HG03460 (cell line): Measurements from ENCODE around the gene SDC3.
"Not testable (repeated sequence)": the region's sequence is repeated elsewhere in the genome, so short reads cannot be mapped to it uniquely, and the experiment has no call there.

ENCODE experiments used
- ATAC-seq: cut with Tn5 transposase; IDR thresholded peaks from one replicate; pipeline ENCODE4 v1.9.1; 2021; ENCODE audit not compliant: unreplicated experiment

Gene SDC3

GRCh38 chr1:30908696-30909364 is at the start of gene SDC3:
SDC3 (minus strand) TSS chr1:30908758; CDS start chr1:30908586, 172 bp downstream.
- ATAC-seq, result no peak

- no peak for ATAC-seq
These were observed 49.1 kb upstream of the SDC3 start for GRCh38 chr1:30957560-30958222.

GRCh38 chr1:30955448-30956015 is 47.0 kb upstream of the SDC3 start:
- ATAC-seq, result no peak

- ATAC-seq, result no peak
These were observed 45.1 kb upstream of the SDC3 start for GRCh38 chr1:30953685-30954084.

- ATAC-seq, result no peak
These were observed 43.5 kb upstream of the SDC3 start for GRCh38 chr1:30952098-30952497.

- ATAC-seq, result no peak
These were observed 42.1 kb upstream of the SDC3 start for GRCh38 chr1:30950700-30951099.

GRCh38 chr1:30950053-30950452 is 41.5 kb upstream of the SDC3 start:
- ATAC-seq, result no peak

GRCh38 chr1:30949487-30949838 is 40.9 kb upstream of the SDC3 start:
- not testable (repeated sequence) for ATAC-seq

GRCh38 chr1:30948813-30949486 is 40.4 kb upstream of the SDC3 start:
- ATAC-seq, result not testable (repeated sequence)

GRCh38 chr1:30948278-30948677 is 39.7 kb upstream of the SDC3 start:
- ATAC-seq, result no peak

- no peak for ATAC-seq
These were observed 38.7 kb upstream of the SDC3 start for GRCh38 chr1:30947212-30947611.

GRCh38 chr1:30942326-30942963 is 33.9 kb upstream of the SDC3 start:
- ATAC-seq, result no peak

GRCh38 chr1:30940541-30940940 is 32.0 kb upstream of the SDC3 start:
- no peak for ATAC-seq

GRCh38 chr1:30936541-30937171 is 28.1 kb upstream of the SDC3 start:
- no peak for ATAC-seq

GRCh38 chr1:30935758-30936157 is 27.2 kb upstream of the SDC3 start:
- not testable (repeated sequence) for ATAC-seq

- ATAC-seq, result no peak
These were observed 26.1 kb upstream of the SDC3 start for GRCh38 chr1:30934613-30935012.

GRCh38 chr1:30933874-30934252 is 25.3 kb upstream of the SDC3 start:
- ATAC-seq, result no peak

GRCh38 chr1:30930631-30931173 is 22.1 kb upstream of the SDC3 start:
- ATAC-seq, result no peak

GRCh38 chr1:30929944-30930525 is 21.5 kb upstream of the SDC3 start:
- no peak for ATAC-seq

GRCh38 chr1:30929135-30929889 is 20.8 kb upstream of the SDC3 start:
- peak; percentile 68 for ATAC-seq
